OCI-LY3 (cell line): ENCODE data around the gene OXTR.
A peak's percentile ranks its signal among the peaks of the same experiment; 100 is the strongest.

ENCODE experiments used
- H2AFZ ChIP-seq: fragments of 200-600, 300-600 bp; shearing (Covaris generic); 2 replicates; pipeline ENCODE4 v1.6.0; 2014; ENCODE audit warnings: antibody characterized with exemption, low read depth, low read length
- H3K27ac ChIP-seq: fragments of 200-600, 300-600 bp; sonication (generic); 2 replicates; pipeline ENCODE4 v1.5.1; 2014; ENCODE audit warnings: mild to moderate bottlenecking, low read length, moderate library complexity, mixed read lengths
- H3K27me3 ChIP-seq: fragments of 200-600, 300-600 bp; sonication (generic); 2 replicates; pipeline ENCODE4 v1.6.1; 2014; ENCODE audit warnings: low read depth, low read length, mixed read lengths
- H3K36me3 ChIP-seq: fragments of 200-600, 300-600 bp; sonication (generic); replicated peaks from 2 replicates; pipeline ENCODE3; 2014; ENCODE audit warnings: low read depth, low read length, mixed read lengths
- H3K4me1 ChIP-seq: fragments of 300-600, 200-600 bp; sonication (generic); 2 replicates; pipeline ENCODE4 v1.6.1; 2014; ENCODE audit warnings: low read length, mixed read lengths
- H3K4me2 ChIP-seq: fragments of 200-600, 300-600 bp; sonication (generic); 2 replicates; pipeline ENCODE4 v1.6.1; 2014; ENCODE audit warnings: low read length, mixed read lengths
- H3K4me3 ChIP-seq: fragments of 300-600, 200-600 bp; sonication (generic); 2 replicates; pipeline ENCODE4 v1.5.1; 2014; ENCODE audit warnings: antibody characterized with exemption, mild to moderate bottlenecking, low read length, moderate library complexity
- H3K79me2 ChIP-seq: fragments of 300-600, 200-600 bp; shearing (Covaris generic); 2 replicates; pipeline ENCODE4 v1.6.1; 2014; ENCODE audit warnings: mild to moderate bottlenecking, low read length, mixed read lengths
- H3K9ac ChIP-seq: fragments of 300-600, 200-600 bp; shearing (Covaris generic); 2 replicates; pipeline ENCODE4 v1.6.0; 2014; ENCODE audit warnings: mild to moderate bottlenecking, low read length, moderate library complexity
- H3K9me3 ChIP-seq: fragments of 200-600, 300-600 bp; shearing (Covaris generic); 2 replicates; pipeline ENCODE4 v1.6.1; 2014; ENCODE audit warnings: low read length, mixed read lengths; ENCODE audit not compliant: insufficient read depth
- H4K20me1 ChIP-seq: fragments of 200-600, 300-600 bp; sonication (generic); 2 replicates; pipeline ENCODE4 v1.6.1; 2016; ENCODE audit warnings: low read length, mixed read lengths; ENCODE audit not compliant: insufficient read depth
- EZH2phosphoT487 ChIP-seq: fragments of 200-600 bp; shearing (Covaris generic); IDR thresholded peaks from 2 replicates; pipeline ENCODE4 v1.6.1; 2018; ENCODE audit warnings: antibody characterized with exemption, mixed run types, low read depth
- TF ChIP-seq, protein P1 (sequence below): fragments of 200-600, 300-600 bp; sonication (generic); IDR thresholded peaks from 2 replicates; pipeline ENCODE4 v1.5.1; 2014; ENCODE audit warnings: antibody characterized with exemption, low read length, low read depth

OXTR gene

GRCh38 chr3:8756671-8757070, 12.7 kb downstream of the OXTR start:
- Histone ChIP-seq H3K27me3 (no peaks in the 10 kb centered on the region), H4K20me1 (no peaks in the 10 kb centered on the region), H3K27ac (no peak overlapping the region)

GRCh38 chr3:8755564-8756237, 13.7 kb downstream of the OXTR start:
- Histone ChIP-seq H3K36me3 (peaks cover 17% of the 10 kb centered on the region), H3K9me3 (no peaks in the 10 kb centered on the region), H3K27ac (no peak overlapping the region), H3K79me2 (peaks cover 5% of the 10 kb centered on the region; the same call in 1 of the 2 replicates), H3K9ac (no peak overlapping the region), H2AFZ (no peak overlapping the region), H4K20me1 (no peaks in the 10 kb centered on the region), H3K4me1 (peaks cover 36% of the 10 kb centered on the region), H3K27me3 (no peaks in the 10 kb centered on the region), H3K4me2 (no peak overlapping the region), H3K4me3 (no peak overlapping the region)
- TF ChIP-seq EZH2phosphoT487, result no peak
- TF ChIP-seq, protein P1, sequence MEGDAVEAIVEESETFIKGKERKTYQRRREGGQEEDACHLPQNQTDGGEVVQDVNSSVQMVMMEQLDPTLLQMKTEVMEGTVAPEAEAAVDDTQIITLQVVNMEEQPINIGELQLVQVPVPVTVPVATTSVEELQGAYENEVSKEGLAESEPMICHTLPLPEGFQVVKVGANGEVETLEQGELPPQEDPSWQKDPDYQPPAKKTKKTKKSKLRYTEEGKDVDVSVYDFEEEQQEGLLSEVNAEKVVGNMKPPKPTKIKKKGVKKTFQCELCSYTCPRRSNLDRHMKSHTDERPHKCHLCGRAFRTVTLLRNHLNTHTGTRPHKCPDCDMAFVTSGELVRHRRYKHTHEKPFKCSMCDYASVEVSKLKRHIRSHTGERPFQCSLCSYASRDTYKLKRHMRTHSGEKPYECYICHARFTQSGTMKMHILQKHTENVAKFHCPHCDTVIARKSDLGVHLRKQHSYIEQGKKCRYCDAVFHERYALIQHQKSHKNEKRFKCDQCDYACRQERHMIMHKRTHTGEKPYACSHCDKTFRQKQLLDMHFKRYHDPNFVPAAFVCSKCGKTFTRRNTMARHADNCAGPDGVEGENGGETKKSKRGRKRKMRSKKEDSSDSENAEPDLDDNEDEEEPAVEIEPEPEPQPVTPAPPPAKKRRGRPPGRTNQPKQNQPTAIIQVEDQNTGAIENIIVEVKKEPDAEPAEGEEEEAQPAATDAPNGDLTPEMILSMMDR, result peak; percentile 12; the same call in 1 of the 2 replicates

More at GRCh38 chr3:8756671-8757070, 12.7 kb downstream of the OXTR start:
- Histone ChIP-seq H3K36me3 (peaks cover 21% of the 10 kb centered on the region), H3K4me1 (peaks cover 38% of the 10 kb centered on the region), H3K9ac (no peak overlapping the region), H3K4me3 (no peak overlapping the region), H3K9me3 (no peaks in the 10 kb centered on the region), H3K79me2 (peaks cover 5% of the 10 kb centered on the region; the same call in 1 of the 2 replicates), H3K4me2 (no peak overlapping the region), H2AFZ (no peak overlapping the region)
- no peak for TF ChIP-seq EZH2phosphoT487
- TF ChIP-seq, protein P1, result no peak

GRCh38 chr3:8755097-8755496, 14.3 kb downstream of the OXTR start:
- Histone ChIP-seq H3K9ac (no peak overlapping the region), H3K4me1 (peaks cover 32% of the 10 kb centered on the region), H3K4me3 (no peak overlapping the region), H3K36me3 (peaks cover 17% of the 10 kb centered on the region), H3K27me3 (no peaks in the 10 kb centered on the region), H3K27ac (no peak overlapping the region), H3K9me3 (no peaks in the 10 kb centered on the region), H3K4me2 (no peak overlapping the region), H3K79me2 (peaks cover 5% of the 10 kb centered on the region; the same call in 1 of the 2 replicates), H2AFZ (no peak overlapping the region), H4K20me1 (no peaks in the 10 kb centered on the region)
- TF ChIP-seq, protein P1, result no peak
- TF ChIP-seq EZH2phosphoT487, result no peak

GRCh38 chr3:8752832-8753231, 16.6 kb downstream of the OXTR start:
- H3K36me3 ChIP-seq, result peaks cover 17% of the 10 kb centered on the region
- no peak overlapping the region for H2AFZ ChIP-seq
- H3K9ac ChIP-seq, result no peak overlapping the region
- H3K4me1 ChIP-seq, result peaks cover 9% of the 10 kb centered on the region
- no peak overlapping the region for H3K4me3 ChIP-seq
- no peak overlapping the region for H3K4me2 ChIP-seq
- H3K27me3 ChIP-seq, result no peaks in the 10 kb centered on the region
- H3K9me3 ChIP-seq, result no peaks in the 10 kb centered on the region
- no peak overlapping the region for H3K27ac ChIP-seq
- no peaks in the 10 kb centered on the region for H4K20me1 ChIP-seq
- peaks cover 5% of the 10 kb centered on the region; the same call in 1 of the 2 replicates for H3K79me2 ChIP-seq
- no peak for TF ChIP-seq EZH2phosphoT487
- TF ChIP-seq, protein P1, result no peak
